Neural progenitor cell (in vitro differentiated cells): ENCODE measurements around the gene EHMT2. TPM values are rescaled to one million over a fixed set of nuclear protein-coding genes. Genes with fewer than 3 reads are reported as not detected.
"Not testable (repeated sequence)": the region's sequence is repeated elsewhere in the genome, so short reads cannot be mapped to it uniquely, and the experiment has no call there.

Experiments
- DNase-seq: peaks from one replicate; pipeline ENCODE4 v3.0.0-alpha.2; 2016; ENCODE audit warnings: low spot score
- H2AFZ ChIP-seq: fragments of 200-600 bp; sonication (generic); replicated peaks from 2 replicates; pipeline ENCODE4 v1.6.1; 2016; ENCODE audit warnings: antibody characterized with exemption
- H3F3A ChIP-seq: fragments of 200-600 bp; sonication (generic); 2 replicates; pipeline ENCODE4 v1.6.1; 2016; ENCODE audit warnings: antibody characterized with exemption, low read depth
- H3K27ac ChIP-seq: fragments of 200-600 bp; sonication (generic); 2 replicates; pipeline ENCODE4 v1.5.1; 2016; ENCODE audit warnings: mild to moderate bottlenecking
- H3K27me3 ChIP-seq: fragments of 200-600 bp; sonication (generic); 2 replicates; pipeline ENCODE4 v1.6.1; 2016; ENCODE audit warnings: mild to moderate bottlenecking, moderate library complexity
- H3K36me3 ChIP-seq: fragments of 200-600 bp; sonication (generic); 2 replicates; pipeline ENCODE4 v1.5.1; 2016
- H3K4me1 ChIP-seq: fragments of 200-600 bp; sonication (generic); 2 replicates; pipeline ENCODE4 v1.6.1; 2016; ENCODE audit warnings: mixed run types
- H3K4me2 ChIP-seq: fragments of 200-600 bp; sonication (generic); 2 replicates; pipeline ENCODE4 v1.6.1; 2016
- H3K4me3 ChIP-seq: fragments of 200-600 bp; sonication (generic); 2 replicates; pipeline ENCODE4 v1.5.1; 2016
- H3K79me2 ChIP-seq: fragments of 200-600 bp; sonication (generic); 2 replicates; pipeline ENCODE4 v1.6.1; 2016; ENCODE audit warnings: low read depth
- H3K9ac ChIP-seq: fragments of 200-600 bp; sonication (generic); 2 replicates; pipeline ENCODE4 v1.6.1; 2016
- H3K9me3 ChIP-seq: fragments of 200-600 bp; sonication (generic); 2 replicates; pipeline ENCODE4 v1.5.1; 2016; ENCODE audit warnings: low read depth
- H4K20me1 ChIP-seq: fragments of 200-600 bp; sonication (generic); 2 replicates; pipeline ENCODE4 v1.6.1; 2016; ENCODE audit warnings: low read depth
- H3K27ac Mint-ChIP-seq: 3 replicates; pipeline ENCODE4 v1.8.0; 2021; ENCODE audit warnings: mixed read lengths
- H3K27me3 Mint-ChIP-seq: 2 replicates; pipeline ENCODE4 v1.8.0; 2022; ENCODE audit warnings: low read depth, mild to moderate bottlenecking, inconsistent platforms, moderate library complexity, mixed read lengths; ENCODE audit not compliant: insufficient read depth
- H3K36me3 Mint-ChIP-seq: 3 replicates; pipeline ENCODE4 v1.8.0; 2021; ENCODE audit warnings: mixed read lengths
- H3K4me1 Mint-ChIP-seq: 3 replicates; pipeline ENCODE4 v1.8.0; 2021; ENCODE audit warnings: mixed read lengths
- H3K4me3 Mint-ChIP-seq: 3 replicates; pipeline ENCODE4 v1.8.0; 2021; ENCODE audit warnings: mild to moderate bottlenecking, moderate library complexity, mixed read lengths
- H3K9me3 Mint-ChIP-seq: 3 replicates; pipeline ENCODE4 v1.8.0; 2020; ENCODE audit warnings: mixed read lengths
- CTCF ChIP-seq: fragments of 200-600 bp; sonication (generic); IDR thresholded peaks from 2 replicates; pipeline ENCODE4 v1.5.1; 2017; ENCODE audit warnings: antibody characterized with exemption, mild to moderate bottlenecking
- EZH2 ChIP-seq: fragments of 200-600 bp; sonication (generic); IDR thresholded peaks from 2 replicates; pipeline ENCODE4 v1.6.1; 2017; ENCODE audit warnings: antibody characterized with exemption, mild to moderate bottlenecking, moderate library complexity
- EZH2phosphoT487 ChIP-seq: fragments of 200-600 bp; sonication (generic); IDR thresholded peaks from 2 replicates; pipeline ENCODE4 v1.6.1; 2017; ENCODE audit warnings: antibody characterized with exemption
- total RNA-seq: library from RNA; depleted of rRNA; stranded (reverse); fragments of >200 nt; gene quantifications from 2 replicates; pipeline ENCODE4 v1.2.3, GENCODE V29; 2015; ENCODE audit warnings: low replicate concordance

The EHMT2 gene
- total RNA-seq, 1 donor from 2014 or later: 93.3 TPM

GRCh38 chr6:31844507-31844906, 53.0 kb downstream of the EHMT2 start:
- H3K9ac ChIP-seq: no peak overlapping the region
- no peak overlapping the region for H2AFZ ChIP-seq
- H3K36me3 ChIP-seq: peaks cover 10% of the 10 kb centered on the region
- Mint-ChIP-seq H3K9me3 (no peaks in the 10 kb centered on the region), H3K4me3 (no peak overlapping the region), H3K4me1 (peaks cover under 1% of the 10 kb centered on the region), H3K27me3 (peaks cover 12% of the 10 kb centered on the region), H3K36me3 (peaks cover 11% of the 10 kb centered on the region), H3K27ac (no peak overlapping the region)
- H3F3A ChIP-seq: peaks cover 35% of the 10 kb centered on the region
- H3K9me3 ChIP-seq: no peaks in the 10 kb centered on the region
- H3K4me3 ChIP-seq: no peak overlapping the region
- H3K27me3 ChIP-seq: no peaks in the 10 kb centered on the region
- no peak overlapping the region for H3K4me2 ChIP-seq
- peaks cover 5% of the 10 kb centered on the region for H4K20me1 ChIP-seq
- H3K27ac ChIP-seq: no peak overlapping the region
- DNase-seq: no peak
- H3K4me1 ChIP-seq: no peaks in the 10 kb centered on the region
- no peaks in the 10 kb centered on the region for H3K79me2 ChIP-seq
- TF ChIP-seq EZH2 (no peak), CTCF (no peak), EZH2phosphoT487 (no peak)

- H3K9ac ChIP-seq: no peak overlapping the region
- H3K4me3 Mint-ChIP-seq: no peak overlapping the region
- H3K36me3 ChIP-seq: peaks cover 20% of the 10 kb centered on the region
Observed at GRCh38 chr6:31842053-31842452, 55.4 kb downstream of the EHMT2 start.

DNA sequence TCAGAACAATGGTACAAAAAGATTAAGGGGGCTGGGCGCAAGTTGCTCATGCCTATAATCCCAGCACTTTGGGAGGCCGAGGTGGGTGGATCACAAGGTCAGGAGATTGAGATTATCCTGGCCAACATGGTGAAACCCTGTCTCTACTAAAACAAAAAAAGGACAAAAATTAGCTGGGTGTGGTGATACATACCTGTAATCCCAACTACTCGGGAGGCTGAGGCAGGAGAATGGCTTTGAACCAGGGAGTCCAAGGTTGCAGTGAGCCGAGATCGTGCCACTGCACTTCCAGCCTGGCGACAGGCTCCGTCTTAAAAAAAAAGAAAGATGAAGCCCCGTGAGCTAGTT, 57.7 kb downstream of the EHMT2 start:
- not testable (repeated sequence) for DNase-seq, H3K9me3 ChIP-seq, H3K4me3 ChIP-seq, H3K27ac ChIP-seq, H3K27ac Mint-ChIP-seq, H3K4me3 Mint-ChIP-seq, H3K9ac ChIP-seq, H3K9me3 Mint-ChIP-seq, H3K27me3 ChIP-seq, H2AFZ ChIP-seq, H3K4me2 ChIP-seq
- Histone ChIP-seq H3K36me3 (peaks cover 27% of the 10 kb centered on the region), H3F3A (peaks cover 82% of the 10 kb centered on the region), H3K4me1 (peaks cover 26% of the 10 kb centered on the region), H3K79me2 (peaks cover 46% of the 10 kb centered on the region), H4K20me1 (peaks cover 46% of the 10 kb centered on the region)
- Mint-ChIP-seq H3K27me3 (peaks cover 19% of the 10 kb centered on the region), H3K4me1 (peaks cover 31% of the 10 kb centered on the region), H3K36me3 (peaks cover 39% of the 10 kb centered on the region)

More at GRCh38 chr6:31842053-31842452, 55.4 kb downstream of the EHMT2 start:
- Histone ChIP-seq H3K27me3 (no peaks in the 10 kb centered on the region), H3K4me1 (peaks cover 14% of the 10 kb centered on the region), H3K27ac (peak overlapping the region; percentile 13), H3K4me3 (no peak overlapping the region), H3K4me2 (no peak overlapping the region), H3K79me2 (peaks cover 23% of the 10 kb centered on the region), H4K20me1 (peaks cover 30% of the 10 kb centered on the region), H3K9me3 (no peaks in the 10 kb centered on the region), H2AFZ (no peak overlapping the region), H3F3A (peaks cover 59% of the 10 kb centered on the region)
- Mint-ChIP-seq H3K36me3 (peaks cover 23% of the 10 kb centered on the region), H3K27me3 (peaks cover 15% of the 10 kb centered on the region), H3K27ac (no peak overlapping the region), H3K4me1 (peaks cover 13% of the 10 kb centered on the region), H3K9me3 (no peaks in the 10 kb centered on the region)
- no peak for TF ChIP-seq EZH2phosphoT487
- TF ChIP-seq EZH2: no peak
- TF ChIP-seq CTCF: no peak
- DNase-seq: no peak

- no peak for DNase-seq
- TF ChIP-seq EZH2phosphoT487: no peak
- TF ChIP-seq EZH2: no peak
- no peak for TF ChIP-seq CTCF
- H3K4me2 ChIP-seq: no peak overlapping the region
- H4K20me1 ChIP-seq: peaks cover 46% of the 10 kb centered on the region
- peaks cover 27% of the 10 kb centered on the region for H3K36me3 ChIP-seq
- H3K27me3 Mint-ChIP-seq: peaks cover 18% of the 10 kb centered on the region
- peaks cover 26% of the 10 kb centered on the region for H3K4me1 ChIP-seq
- no peak overlapping the region for H3K27ac ChIP-seq
- peaks cover 38% of the 10 kb centered on the region for H3K4me1 Mint-ChIP-seq
- H2AFZ ChIP-seq: no peak overlapping the region
- H3K27ac Mint-ChIP-seq: no peak overlapping the region
- H3K4me3 ChIP-seq: no peak overlapping the region
- H3K9me3 ChIP-seq: no peaks in the 10 kb centered on the region
- H3F3A ChIP-seq: peaks cover 89% of the 10 kb centered on the region
- H3K4me3 Mint-ChIP-seq: peak overlapping the region; percentile 42
- no peaks in the 10 kb centered on the region for H3K9me3 Mint-ChIP-seq
- H3K27me3 ChIP-seq: no peaks in the 10 kb centered on the region
- H3K9ac ChIP-seq: no peak overlapping the region
- peaks cover 47% of the 10 kb centered on the region for H3K79me2 ChIP-seq
- H3K36me3 Mint-ChIP-seq: peaks cover 38% of the 10 kb centered on the region
Observed at GRCh38 chr6:31838968-31839367, 58.5 kb downstream of the EHMT2 start.

DNA sequence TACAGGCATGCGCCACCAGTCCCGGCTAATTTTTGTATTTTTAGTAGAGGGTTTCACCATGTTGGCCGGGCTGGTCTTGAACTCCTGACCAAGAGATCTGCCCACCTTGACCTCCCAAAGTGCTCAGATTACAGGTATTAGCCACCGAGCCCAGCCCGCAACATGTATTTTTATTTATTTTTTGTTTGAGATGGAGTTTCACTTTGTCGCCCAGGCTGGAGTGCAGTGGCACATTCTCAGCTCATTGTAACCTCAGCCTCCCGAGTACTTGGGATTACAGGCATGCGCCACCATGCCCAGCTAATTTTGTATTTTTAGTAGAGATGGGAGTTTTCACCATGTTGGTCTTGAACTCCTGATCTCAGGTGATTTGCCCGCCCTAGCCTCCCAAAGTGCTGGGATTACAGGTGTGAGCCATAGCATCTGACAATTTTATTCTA, 59.4 kb downstream of the EHMT2 start:
- H3K9me3 Mint-ChIP-seq, H3K27ac Mint-ChIP-seq, H3K27ac ChIP-seq, H3K27me3 ChIP-seq, H3K4me3 Mint-ChIP-seq, DNase-seq, H3K9me3 ChIP-seq, H2AFZ ChIP-seq, H3K9ac ChIP-seq: not testable (repeated sequence)
- peaks cover 88% of the 10 kb centered on the region for H3F3A ChIP-seq
- H3K4me3 ChIP-seq: peak overlapping the region; percentile 89
- peak overlapping the region; percentile 92 for H3K4me2 ChIP-seq
- peaks cover 46% of the 10 kb centered on the region for H4K20me1 ChIP-seq
- Mint-ChIP-seq H3K27me3 (peaks cover 18% of the 10 kb centered on the region), H3K36me3 (peaks cover 38% of the 10 kb centered on the region), H3K4me1 (peaks cover 38% of the 10 kb centered on the region)
- H3K36me3 ChIP-seq: peaks cover 27% of the 10 kb centered on the region
- peaks cover 26% of the 10 kb centered on the region for H3K4me1 ChIP-seq
- H3K79me2 ChIP-seq: peaks cover 47% of the 10 kb centered on the region
